ENCODE results near the gene ERG. TPM values are rescaled to one million over a fixed set of nuclear protein-coding genes. Genes with fewer than 3 reads are reported as not detected.

ERG gene
- total RNA-seq, 1 donor from 2014 or later = under 0.01 TPM

- TF ChIP-seq CTCF (IDR thresholded peaks at IDR 0.05; ENCODE audit: insufficient read depth, low read length, severe bottlenecking) = no peak
- FAIRE-seq = no peak
- H3K27me3 ChIP-seq (ENCODE audit: control insufficient read depth, insufficient read depth, low read length) = no peaks in the 10 kb centered on the region
Observed at GRCh38 chr21:38489271-38489652, 9.0 kb downstream of the ERG start.

GRCh38 chr21:38488640-38489270 lies 9.5 kb downstream of the ERG start:
- H3K4me3 ChIP-seq (ENCODE audit: low read depth, low read length) = no peak overlapping the region
- no peak for FAIRE-seq
- H3K27me3 ChIP-seq (ENCODE audit: control insufficient read depth, insufficient read depth, low read length) = no peaks in the 10 kb centered on the region
- peak; percentile 97 for DNase-seq (ENCODE audit: low read depth)
- H3K36me3 ChIP-seq (ENCODE audit: control insufficient read depth, insufficient read depth, low read length) = no peaks in the 10 kb centered on the region
- TF ChIP-seq CTCF (IDR thresholded peaks at IDR 0.05; ENCODE audit: insufficient read depth, low read length, severe bottlenecking) = no peak

More at GRCh38 chr21:38489271-38489652, 9.0 kb downstream of the ERG start:
- no peaks in the 10 kb centered on the region for H3K36me3 ChIP-seq (ENCODE audit: control insufficient read depth, insufficient read depth, low read length)
- no peak overlapping the region for H3K4me3 ChIP-seq (ENCODE audit: low read depth, low read length)
- DNase-seq (ENCODE audit: low read depth) = peak; percentile 30

- no peak for TF ChIP-seq CTCF (IDR thresholded peaks at IDR 0.05; ENCODE audit: insufficient read depth, low read length, severe bottlenecking)
- no peak overlapping the region for H3K4me3 ChIP-seq (ENCODE audit: low read depth, low read length)
- no peaks in the 10 kb centered on the region for H3K27me3 ChIP-seq (ENCODE audit: control insufficient read depth, insufficient read depth, low read length)
- FAIRE-seq (no peak), DNase-seq (ENCODE audit: low read depth) (no peak)
- no peaks in the 10 kb centered on the region for H3K36me3 ChIP-seq (ENCODE audit: control insufficient read depth, insufficient read depth, low read length)
Observed at GRCh38 chr21:38487901-38488639, 10.2 kb downstream of the ERG start.

- no peak for TF ChIP-seq CTCF (IDR thresholded peaks at IDR 0.05; ENCODE audit: insufficient read depth, low read length, severe bottlenecking)
- no peaks in the 10 kb centered on the region for H3K36me3 ChIP-seq (ENCODE audit: control insufficient read depth, insufficient read depth, low read length)
- H3K4me3 ChIP-seq (ENCODE audit: low read depth, low read length) = no peak overlapping the region
- FAIRE-seq (no peak), DNase-seq (ENCODE audit: low read depth) (peak; percentile 53)
- H3K27me3 ChIP-seq (ENCODE audit: control insufficient read depth, insufficient read depth, low read length) = no peaks in the 10 kb centered on the region
Observed at GRCh38 chr21:38486706-38487105, 11.6 kb downstream of the ERG start.

GRCh38 chr21:38486221-38486620 lies 12.1 kb downstream of the ERG start:
- Histone ChIP-seq H3K36me3 (ENCODE audit: control insufficient read depth, insufficient read depth, low read length) (no peaks in the 10 kb centered on the region), H3K27me3 (ENCODE audit: control insufficient read depth, insufficient read depth, low read length) (no peaks in the 10 kb centered on the region), H3K4me3 (ENCODE audit: low read depth, low read length) (no peak overlapping the region)
- FAIRE-seq = no peak
- peak; percentile 99 for DNase-seq (ENCODE audit: low read depth)
- no peak for TF ChIP-seq CTCF (IDR thresholded peaks at IDR 0.05; ENCODE audit: insufficient read depth, low read length, severe bottlenecking)

All from bronchial epithelial cell (primary cell).